Inflammatory macrophage treated with lipopolysaccharide for 1 hour (primary cell): ENCODE data around the gene NR2C1.
"Not testable (repeated sequence)": the region's sequence is repeated elsewhere in the genome, so short reads cannot be mapped to it uniquely, and the experiment has no call there.

Experiments used
- DNase-seq, 2 donors: peaks; one replicate each; pipeline ENCODE4 v3.0.0-alpha.2; 2020 to 2022

The NR2C1 gene

GRCh38 chr12:94997726-94998125 lies 75.7 kb downstream of the NR2C1 start:
- DNase-seq, result no peak

GRCh38 chr12:94997061-94997460 lies 76.4 kb downstream of the NR2C1 start:
- no peak for DNase-seq

- DNase-seq, result no peak
Measured at GRCh38 chr12:94994312-94994711, 79.1 kb downstream of the NR2C1 start.

GRCh38 chr12:94993855-94994254 lies 79.6 kb downstream of the NR2C1 start:
- DNase-seq, result not testable (repeated sequence)

GRCh38 chr12:94990222-94990621 lies 83.2 kb downstream of the NR2C1 start:
- no peak for DNase-seq

- DNase-seq, result no peak
Measured at GRCh38 chr12:94988471-94988870, 84.9 kb downstream of the NR2C1 start.

- no peak for DNase-seq
Measured at GRCh38 chr12:94987801-94988200, 85.6 kb downstream of the NR2C1 start.

GRCh38 chr12:94987076-94987669 lies 86.2 kb downstream of the NR2C1 start:
- no peak for DNase-seq

- not testable (repeated sequence) for DNase-seq
Measured at GRCh38 chr12:94985099-94985498, 88.3 kb downstream of the NR2C1 start.

GRCh38 chr12:94983321-94983720 lies 90.1 kb downstream of the NR2C1 start:
- no peak for DNase-seq

GRCh38 chr12:94982456-94982855 lies 91.0 kb downstream of the NR2C1 start:
- DNase-seq, result no peak

- DNase-seq, result no peak
Measured at GRCh38 chr12:94980577-94980976, 92.8 kb downstream of the NR2C1 start.

- no peak for DNase-seq
Measured at GRCh38 chr12:94979941-94980340, 93.5 kb downstream of the NR2C1 start.

- DNase-seq, result no peak
Measured at GRCh38 chr12:94977766-94978468, 95.5 kb downstream of the NR2C1 start.

- no peak for DNase-seq
Measured at GRCh38 chr12:94973221-94973620, 100.2 kb downstream of the NR2C1 start.

GRCh38 chr12:94972795-94973194 lies 100.6 kb downstream of the NR2C1 start:
- no peak for DNase-seq

- DNase-seq, result no peak
Measured at GRCh38 chr12:94971923-94972322, 101.5 kb downstream of the NR2C1 start.

GRCh38 chr12:94970560-94970959 lies 102.9 kb downstream of the NR2C1 start:
- DNase-seq, result no peak
